Measurements from ENCODE around the gene MED29. TPM values are rescaled to one million over a fixed set of nuclear protein-coding genes. Genes with fewer than 3 reads are reported as not detected.
A peak's percentile ranks its signal among the peaks of the same experiment; 100 is the strongest.

Gene MED29
- total RNA-seq, 1 donor from 2014 or later, result 17.2 TPM

DNA sequence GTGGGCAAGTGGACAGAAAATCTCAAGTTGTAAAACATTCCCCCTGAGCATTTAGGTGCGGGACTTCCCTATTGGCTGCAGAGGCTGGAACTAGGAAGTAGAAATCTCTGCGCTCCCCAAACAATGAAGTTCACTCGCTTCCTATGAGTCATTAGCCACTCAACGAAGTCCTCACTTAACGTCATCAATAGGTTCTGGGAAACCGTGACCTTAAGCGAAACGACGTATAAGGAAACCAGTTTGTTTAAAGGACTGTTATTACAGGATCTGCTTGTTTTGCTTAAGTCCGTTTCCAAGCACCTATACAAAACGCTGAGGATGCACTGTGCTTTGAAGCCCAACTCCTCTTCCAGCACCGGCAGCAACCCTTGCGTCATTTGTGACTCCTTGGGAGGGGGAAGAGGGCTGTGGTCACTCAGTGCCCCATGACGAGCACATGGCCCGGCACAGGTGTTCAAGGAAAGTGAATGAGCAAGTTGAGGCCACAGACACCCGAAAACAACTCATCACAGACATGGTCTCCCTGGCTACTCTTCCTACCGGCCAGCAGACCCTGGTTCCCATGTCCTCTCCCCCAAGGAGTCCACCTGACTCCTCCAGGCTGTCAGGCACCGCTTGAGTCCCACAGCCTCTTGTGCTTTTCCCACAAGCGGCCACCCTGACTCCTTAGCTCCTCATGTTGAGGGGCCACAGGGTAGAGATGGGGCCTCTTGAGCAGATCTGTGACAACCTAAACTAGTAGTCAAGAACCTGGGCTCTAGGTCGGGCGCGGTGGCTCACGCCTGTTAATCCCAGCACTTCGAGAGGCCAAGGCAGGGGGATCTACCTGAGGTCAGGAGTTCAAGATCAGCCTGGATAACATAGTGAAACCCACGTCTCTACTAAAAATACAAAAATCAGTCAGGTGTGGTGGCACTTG is 39.8 kb downstream of the MED29 start:
- no peak for DNase-seq

DNA sequence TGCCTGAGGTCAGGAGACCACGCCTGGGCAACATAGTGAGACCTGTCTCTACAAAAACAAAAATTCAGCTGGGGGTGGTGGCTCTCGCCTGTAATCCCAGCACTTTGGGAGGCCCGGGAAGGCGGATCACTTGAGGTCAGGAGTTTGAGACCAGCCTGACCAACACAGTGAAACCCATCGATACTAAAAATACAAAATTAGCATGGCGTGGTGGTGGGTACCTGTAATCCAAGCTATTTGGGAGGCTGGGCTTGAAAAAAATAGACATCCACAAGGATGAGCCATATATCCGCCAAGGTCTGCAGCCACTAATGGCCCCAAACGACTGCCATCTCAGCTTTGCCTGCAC is 41.5 kb downstream of the MED29 start:
- DNase-seq, result no peak

DNA sequence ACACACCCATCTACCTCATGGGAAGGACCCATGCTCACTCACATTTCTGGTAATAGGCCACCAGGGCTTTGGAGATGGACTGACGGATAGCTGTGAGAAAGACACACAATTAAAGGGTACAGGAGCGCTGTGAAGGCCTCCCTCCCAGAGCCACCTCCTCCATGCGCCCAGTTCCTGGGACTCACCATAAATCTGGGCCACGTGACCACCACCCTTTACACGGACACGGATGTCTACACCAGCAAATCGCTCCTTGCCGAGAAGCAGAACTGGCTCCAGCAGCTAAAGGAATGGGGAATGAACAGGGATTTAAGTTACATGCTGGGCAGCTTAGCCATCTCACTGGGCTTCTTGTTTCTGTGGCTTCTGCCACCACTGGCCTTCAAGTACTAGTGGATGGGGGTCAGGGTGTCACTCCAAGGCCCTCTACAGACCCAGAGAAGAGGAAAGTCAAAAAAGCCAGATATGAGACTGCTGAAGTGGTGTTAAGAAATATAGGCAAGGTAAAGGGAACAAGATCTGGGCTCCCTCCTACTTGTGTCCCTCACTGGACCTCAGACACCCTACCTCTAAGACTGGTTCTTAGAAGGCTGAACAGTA is 42.4 kb downstream of the MED29 start:
- no peak for DNase-seq

DNA sequence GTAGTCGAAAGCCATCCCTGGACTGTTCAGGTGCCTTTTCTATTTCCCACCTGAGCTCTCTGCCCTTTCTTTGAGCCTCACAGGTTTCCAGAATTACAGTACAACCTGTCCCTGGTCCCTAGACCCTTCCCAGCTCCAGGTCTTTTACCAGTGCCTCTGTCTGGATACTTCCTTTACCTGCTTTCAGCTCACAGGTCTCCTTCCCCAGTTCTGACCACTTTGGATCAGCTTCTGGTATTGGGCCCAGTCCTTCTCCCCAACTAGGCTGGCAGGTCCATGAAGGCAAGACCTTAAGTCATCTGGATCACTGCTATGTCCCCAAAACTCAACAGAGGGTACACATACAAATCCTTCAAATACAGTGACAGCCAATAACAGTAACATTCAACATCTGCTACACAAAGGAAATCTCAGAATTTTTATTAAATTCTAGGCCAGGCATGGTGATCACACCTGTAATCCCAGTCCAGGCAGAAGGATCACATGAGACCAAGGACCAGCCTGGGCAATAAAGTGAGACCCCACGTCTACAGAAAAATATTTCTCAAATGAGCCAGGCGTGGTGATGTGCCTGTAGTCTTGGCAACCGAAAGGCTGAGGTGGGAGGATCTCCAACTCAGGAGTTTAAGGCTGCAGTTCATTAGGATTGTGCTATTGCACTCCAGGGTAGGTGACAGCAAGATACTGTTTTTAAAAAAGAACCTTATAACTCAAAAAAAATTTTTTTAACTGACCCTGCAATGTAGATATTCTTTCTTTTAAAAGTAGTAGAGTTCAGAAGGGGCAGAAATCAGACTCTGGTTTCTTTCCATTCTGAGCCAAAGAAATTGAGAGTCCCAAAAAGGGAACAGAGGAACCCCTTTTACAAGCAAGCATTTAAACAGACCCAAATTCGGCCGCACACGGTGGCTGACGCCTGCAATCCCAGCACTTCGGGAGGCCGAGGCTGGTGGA is 43.2 kb downstream of the MED29 start:
- no peak for DNase-seq

DNA sequence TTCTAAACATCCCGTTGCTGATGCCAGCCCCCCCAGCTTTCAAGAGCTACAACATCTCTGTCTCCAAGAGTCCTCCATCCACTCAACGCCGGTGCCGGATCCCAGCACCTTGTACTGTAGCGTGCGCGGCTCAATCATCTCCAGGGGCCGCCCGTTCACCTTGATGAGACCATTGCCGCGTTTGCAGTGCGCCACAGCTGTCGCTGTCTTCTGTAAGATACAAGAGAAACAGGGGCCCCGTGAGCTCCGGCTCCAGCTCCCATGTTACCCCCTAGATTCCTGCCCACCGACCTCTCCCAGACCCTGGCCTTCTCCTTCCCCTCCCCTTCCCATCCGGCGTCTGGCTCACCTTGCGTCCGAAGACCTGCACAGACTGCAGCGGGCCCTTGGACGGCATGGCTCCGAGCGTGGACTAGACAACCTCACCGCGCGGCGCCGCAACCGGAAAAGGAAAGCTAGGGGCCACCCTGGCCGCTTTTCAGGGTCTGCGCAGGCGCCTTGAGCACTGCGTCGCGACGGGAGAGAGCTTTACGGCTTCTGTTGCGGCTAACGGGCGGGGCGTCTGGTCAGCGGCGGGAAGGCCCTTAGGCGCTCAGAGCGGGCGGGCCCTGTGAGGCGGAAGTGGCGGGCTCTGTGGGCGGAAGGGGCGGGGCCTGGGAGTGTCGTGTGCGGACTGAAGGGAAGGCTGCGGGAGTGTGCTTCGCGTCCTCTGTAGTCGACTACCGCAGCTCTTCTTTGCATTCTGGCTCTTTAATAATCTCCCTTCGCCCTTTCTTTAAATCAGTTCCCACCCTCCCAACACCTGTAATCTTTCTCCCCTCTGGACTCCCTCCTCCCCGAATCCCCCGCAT is 44.5 kb downstream of the MED29 start, which contains the start of gene RPS16:
RPS16 (minus strand) TSS at position 451 of the 851 bp plus-strand sequence; CDS start at position 397, 54 bp downstream.
- peak; percentile 98 for DNase-seq

DNA sequence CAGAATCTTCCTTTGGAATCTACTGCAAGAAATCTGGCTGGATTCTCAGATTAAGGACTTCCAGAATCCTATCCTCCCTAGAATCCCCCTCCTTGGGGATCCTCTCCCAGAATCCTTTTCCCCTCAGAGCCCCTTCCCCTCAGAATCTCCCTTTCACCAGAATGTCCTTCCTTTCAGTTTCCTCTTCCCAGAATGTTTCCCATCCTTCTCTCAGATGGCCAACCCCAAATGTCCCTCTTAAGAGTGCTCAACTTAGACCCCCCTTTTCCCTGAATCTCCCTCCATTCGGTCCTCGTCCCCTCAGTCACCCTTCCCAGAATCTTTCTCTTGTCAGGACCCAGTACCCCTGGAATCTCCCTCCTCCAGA is 45.2 kb downstream of the MED29 start:
- DNase-seq, result no peak

DNA sequence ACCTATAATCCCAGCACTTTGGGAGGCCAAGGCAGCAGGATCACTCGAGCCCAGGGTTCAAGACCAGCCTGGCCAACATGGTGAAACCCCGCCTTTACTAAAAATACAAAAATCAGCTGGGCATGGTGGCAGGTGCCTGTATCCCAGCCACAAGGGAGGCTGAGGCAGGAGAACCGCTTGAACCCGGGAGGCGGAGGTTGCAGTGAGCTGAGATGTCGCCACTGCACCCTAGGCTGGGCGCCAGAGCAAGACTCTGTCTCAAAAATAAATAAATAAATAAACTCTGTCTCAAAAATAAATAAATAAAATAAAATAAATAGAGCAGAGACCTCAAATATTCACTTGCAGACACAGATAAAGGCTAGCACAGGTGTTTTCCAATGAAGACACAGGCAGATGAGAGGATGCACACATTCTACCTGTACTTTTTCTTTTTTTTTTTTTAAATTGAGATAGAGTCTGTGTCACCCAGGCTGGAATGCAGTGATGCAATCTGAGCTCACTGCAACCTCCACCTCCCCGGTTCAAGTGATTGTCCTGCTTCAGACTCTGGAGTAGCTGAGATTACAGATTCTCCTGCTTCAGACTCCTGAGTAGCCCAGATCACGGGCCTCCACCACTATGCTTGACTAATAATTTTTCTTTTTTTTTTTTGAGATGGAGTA is 47.2 kb downstream of the MED29 start:
- DNase-seq, result no peak

DNA sequence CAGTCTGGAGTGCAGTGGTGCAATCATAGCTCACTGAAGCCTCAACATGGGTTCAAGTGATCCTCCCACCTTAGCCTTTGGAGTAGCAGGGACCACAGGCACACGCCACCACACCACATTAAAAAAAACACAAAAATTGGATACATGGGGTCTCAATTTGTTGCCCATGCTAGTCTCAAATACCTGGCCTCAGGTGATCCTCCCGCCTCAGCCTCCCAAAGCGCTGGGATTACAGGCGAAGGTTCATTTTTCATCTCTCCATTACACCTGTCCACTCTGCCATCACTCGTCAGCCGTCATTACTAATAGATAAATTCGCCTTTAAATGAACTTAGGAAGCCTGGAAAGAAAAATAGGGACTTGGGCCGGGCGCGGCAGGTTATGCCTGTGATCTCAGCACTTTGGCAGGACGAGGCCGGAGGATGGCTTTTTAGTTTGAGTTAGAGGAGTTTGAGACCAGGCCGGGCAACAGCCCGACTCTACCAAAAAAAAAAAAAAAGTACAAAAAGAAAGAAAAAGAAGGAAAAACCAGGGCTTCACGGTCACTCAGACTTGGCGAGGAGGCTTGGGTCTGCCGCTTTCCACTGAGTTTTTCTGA is 53.5 kb downstream of the MED29 start:
- no peak for DNase-seq

DNA sequence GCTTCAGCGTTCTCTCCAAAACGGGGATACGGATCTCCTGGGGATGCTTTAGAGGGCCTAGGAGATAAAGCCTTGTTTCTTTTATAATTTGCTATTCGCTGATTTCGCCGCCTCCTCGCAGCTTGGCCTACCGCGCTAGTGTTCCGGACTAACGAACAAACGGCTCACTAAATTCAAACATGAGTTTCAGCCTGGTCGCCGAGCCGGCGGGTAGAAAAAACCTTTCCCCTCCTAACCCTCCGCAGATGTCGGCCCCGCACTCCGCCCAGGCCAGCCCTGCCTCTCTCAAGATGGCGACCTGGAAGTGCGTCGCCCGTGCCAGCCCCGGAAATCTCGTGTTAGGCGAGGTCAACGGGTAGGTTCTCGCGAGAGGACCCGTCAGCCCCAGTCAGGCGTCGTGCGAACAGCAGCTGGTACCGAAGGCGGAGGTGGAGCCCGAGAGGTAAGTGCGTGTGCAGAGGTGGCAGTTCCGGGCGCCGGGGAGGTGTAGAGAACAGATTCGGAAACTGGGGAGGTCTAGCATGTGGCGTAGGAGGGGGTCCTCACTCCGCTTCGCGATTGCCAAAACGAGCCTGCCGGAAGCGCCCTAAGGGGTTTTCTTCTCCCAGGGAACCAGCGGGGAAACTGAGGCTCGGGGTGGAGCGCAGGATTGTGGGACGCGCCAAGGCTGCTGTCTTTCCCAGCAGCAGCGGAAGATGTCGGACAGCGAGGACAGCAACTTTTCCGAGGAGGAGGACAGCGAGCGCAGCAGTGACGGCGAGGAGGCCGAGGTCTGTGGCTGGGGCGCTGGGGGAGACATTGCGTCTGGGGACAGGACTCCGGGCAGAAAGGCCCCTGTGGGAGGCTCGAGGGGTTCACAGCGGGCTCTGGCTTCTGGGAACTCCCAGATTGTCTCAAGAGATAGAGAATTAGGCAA is 54.3 kb downstream of the MED29 start, which contains the start of gene SUPT5H:
SUPT5H (plus strand) TSS at position 387 of the 916 bp plus-strand sequence; CDS start at position 696, 309 bp downstream.
- peak; percentile 95 for DNase-seq

DNA sequence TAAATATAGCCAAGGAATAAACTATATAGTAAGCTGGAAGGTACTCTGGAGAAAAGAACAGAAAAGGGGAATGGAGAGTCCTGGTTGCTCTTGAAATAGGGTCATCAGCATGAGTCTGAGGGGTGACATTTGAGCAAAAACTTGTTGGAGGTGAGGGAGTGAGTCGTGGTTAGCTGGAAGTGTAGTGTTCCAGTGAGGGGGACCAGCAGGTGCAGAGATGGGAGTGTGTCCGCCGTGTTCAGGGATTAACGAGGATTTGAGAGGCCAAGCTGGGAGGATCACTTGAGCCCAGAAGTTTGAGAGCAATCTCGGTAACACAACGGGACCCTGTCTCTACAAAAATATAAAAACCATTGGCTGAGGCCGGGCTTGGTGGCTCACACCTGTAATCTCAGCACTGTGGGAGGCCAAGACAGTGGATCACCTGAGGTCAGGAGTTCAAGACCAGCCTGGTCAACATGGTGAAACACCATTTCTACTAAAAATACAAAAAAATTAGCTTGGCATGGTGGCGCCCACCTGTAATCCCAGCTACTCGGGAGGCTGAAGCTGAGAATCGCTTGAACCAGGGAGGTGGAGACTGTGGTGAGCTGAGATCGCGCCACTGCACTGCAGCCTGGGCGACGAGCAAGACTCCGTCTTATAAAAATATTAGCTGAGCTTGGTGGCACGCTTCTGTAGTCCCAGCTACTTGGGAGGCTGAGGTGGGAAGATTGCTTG is 55.3 kb downstream of the MED29 start:
- DNase-seq, result no peak

DNA sequence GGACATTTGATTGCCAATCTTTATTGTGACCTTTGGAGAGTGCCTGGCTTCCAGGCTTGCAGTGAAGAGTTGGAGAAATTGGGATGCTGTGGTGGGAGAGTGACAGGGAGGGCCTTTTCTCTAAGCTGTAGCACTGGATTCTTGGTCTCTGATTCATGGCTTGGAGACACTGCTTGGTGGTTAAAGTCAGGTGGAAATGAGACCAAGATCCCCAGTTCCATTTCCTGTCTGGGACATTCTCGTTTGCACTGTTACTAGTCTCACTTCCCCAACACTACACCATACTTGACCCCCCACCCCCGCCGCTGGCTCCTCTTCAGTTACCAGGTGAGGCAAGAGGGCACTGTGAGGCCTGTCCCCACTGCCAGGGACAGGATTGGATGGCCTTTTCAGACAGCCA is 57.1 kb downstream of the MED29 start:
- no peak for DNase-seq

DNA sequence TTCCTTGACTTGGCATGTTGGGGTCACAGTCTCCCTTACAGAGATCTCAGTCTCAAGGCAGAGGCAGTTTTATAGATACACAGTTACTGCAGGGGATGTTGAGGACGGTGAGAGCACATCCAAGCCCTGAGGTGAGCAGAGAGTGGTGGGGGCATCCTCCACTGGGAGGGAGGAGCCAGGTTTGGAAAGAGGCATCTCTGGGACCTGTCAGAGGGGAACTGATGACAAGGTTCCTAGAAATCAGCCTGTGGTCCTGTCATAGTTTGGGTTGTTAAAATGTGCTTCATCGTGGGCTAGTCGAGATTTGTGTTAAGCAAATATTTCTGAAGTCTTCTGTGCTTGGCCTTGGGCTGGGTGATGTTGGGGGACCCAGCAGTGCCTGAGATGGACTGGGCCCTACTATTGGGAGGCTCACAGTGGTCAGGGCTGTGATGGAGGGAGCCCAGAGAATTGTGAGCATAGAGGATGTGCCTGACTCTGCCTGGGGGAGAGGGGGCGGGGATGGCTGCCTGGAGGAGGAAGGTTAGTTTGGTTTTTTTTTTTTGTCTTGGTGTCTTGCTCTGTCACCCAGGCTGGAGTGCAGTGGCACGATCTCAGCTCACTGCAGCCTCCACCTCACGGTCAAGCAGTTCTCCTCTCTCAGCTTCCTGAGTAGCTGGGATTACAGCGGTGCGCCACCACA is 58.1 kb downstream of the MED29 start:
- DNase-seq, result no peak

Small RNAs within 50 kb of the gene (small RNA-seq; reads per million reads assigned to genes)
- not detected for gene AC011445.2
- not detected for gene MIR4530
- not detected for gene RN7SL566P

Other genes starting within 250 kb of the MED29 start
- gene NCCRP1, start 194.4 kb upstream of the MED29 start, total RNA-seq, result not detected
- gene SYCN, start 187.1 kb upstream of the MED29 start, total RNA-seq, result not detected
- not detected for gene IFNL3, start 146.4 kb upstream of the MED29 start, total RNA-seq
- gene IFNL4, start 142.5 kb upstream of the MED29 start, total RNA-seq, result not detected
- gene IFNL2, start 123.0 kb upstream of the MED29 start, total RNA-seq, result not detected
- gene IFNL1, start 95.0 kb upstream of the MED29 start, total RNA-seq, result not detected
- gene LRFN1, start 70.5 kb upstream of the MED29 start, total RNA-seq, result 6.9 TPM
- gene GMFG, start 55.3 kb upstream of the MED29 start, total RNA-seq, result 5.3 TPM
- 18.7 TPM for gene SAMD4B, start 49.0 kb upstream of the MED29 start, total RNA-seq
- 29.2 TPM for gene PAF1, start 272 bp upstream of the MED29 start, total RNA-seq
- gene ZFP36, start 15.5 kb downstream of the MED29 start, total RNA-seq, result 1.2 TPM
- 27.3 TPM for gene PLEKHG2, start 21.3 kb downstream of the MED29 start, total RNA-seq
- gene RPS16, start 44.6 kb downstream of the MED29 start, total RNA-seq, result 77.0 TPM
- 47.9 TPM for gene SUPT5H, start 54.2 kb downstream of the MED29 start, total RNA-seq
- 39.6 TPM for gene TIMM50, start 89.5 kb downstream of the MED29 start, total RNA-seq
- 15.8 TPM for gene DLL3, start 107.6 kb downstream of the MED29 start, total RNA-seq
- not detected for gene SELENOV, start 123.8 kb downstream of the MED29 start, total RNA-seq
- gene EID2B, start 141.5 kb downstream of the MED29 start, total RNA-seq, result 18.9 TPM
- gene EID2, start 148.8 kb downstream of the MED29 start, total RNA-seq, result 26.4 TPM
- not detected for gene LGALS13, start 211.1 kb downstream of the MED29 start, total RNA-seq

Data from occipital lobe (tissue), 3 donors.